Effector memory CD8-positive, alpha-beta T cell (primary cell): ENCODE measurements around the gene ADAMTS2.

ENCODE experiments used
- ATAC-seq: fragments of 150-1000 bp; cut with Tn5 transposase; replicated peaks from 2 replicates; pipeline ENCODE4 v1.10.0; 2021; ENCODE audit warnings: mild to moderate bottlenecking, moderate library complexity
- DNase-seq, 3 experiments: peaks; one replicate each; pipeline ENCODE4 v3.0.0; 2021
- H3K27ac Mint-ChIP-seq, 2 donors: one replicate each; pipeline ENCODE4 v1.8.0; 2022; ENCODE audit warnings: mild to moderate bottlenecking in 2 of 2, mixed read lengths in 2 of 2, moderate library complexity in 2 of 2
- H3K27me3 Mint-ChIP-seq, 2 donors: one replicate each; pipeline ENCODE4 v1.8.0; 2022; ENCODE audit warnings: mixed read lengths in 2 of 2
- H3K36me3 Mint-ChIP-seq: one replicate; pipeline ENCODE4 v1.8.0; 2022; ENCODE audit warnings: mild to moderate bottlenecking, moderate library complexity, mixed read lengths; ENCODE audit not compliant: insufficient read depth
- H3K4me1 Mint-ChIP-seq, 2 donors: one replicate each; pipeline ENCODE4 v1.8.0; 2022; ENCODE audit warnings: low read depth in 2 of 2, mixed read lengths in 2 of 2
- H3K4me3 Mint-ChIP-seq, 2 donors: one replicate each; pipeline ENCODE4 v1.8.0; 2022; ENCODE audit warnings: mild to moderate bottlenecking in 2 of 2, mixed read lengths in 2 of 2, moderate library complexity in 2 of 2
- H3K9me3 Mint-ChIP-seq, 2 donors: one replicate each; pipeline ENCODE4 v1.8.0; 2022; ENCODE audit warnings: mixed read lengths in 2 of 2

Gene ADAMTS2

DNA sequence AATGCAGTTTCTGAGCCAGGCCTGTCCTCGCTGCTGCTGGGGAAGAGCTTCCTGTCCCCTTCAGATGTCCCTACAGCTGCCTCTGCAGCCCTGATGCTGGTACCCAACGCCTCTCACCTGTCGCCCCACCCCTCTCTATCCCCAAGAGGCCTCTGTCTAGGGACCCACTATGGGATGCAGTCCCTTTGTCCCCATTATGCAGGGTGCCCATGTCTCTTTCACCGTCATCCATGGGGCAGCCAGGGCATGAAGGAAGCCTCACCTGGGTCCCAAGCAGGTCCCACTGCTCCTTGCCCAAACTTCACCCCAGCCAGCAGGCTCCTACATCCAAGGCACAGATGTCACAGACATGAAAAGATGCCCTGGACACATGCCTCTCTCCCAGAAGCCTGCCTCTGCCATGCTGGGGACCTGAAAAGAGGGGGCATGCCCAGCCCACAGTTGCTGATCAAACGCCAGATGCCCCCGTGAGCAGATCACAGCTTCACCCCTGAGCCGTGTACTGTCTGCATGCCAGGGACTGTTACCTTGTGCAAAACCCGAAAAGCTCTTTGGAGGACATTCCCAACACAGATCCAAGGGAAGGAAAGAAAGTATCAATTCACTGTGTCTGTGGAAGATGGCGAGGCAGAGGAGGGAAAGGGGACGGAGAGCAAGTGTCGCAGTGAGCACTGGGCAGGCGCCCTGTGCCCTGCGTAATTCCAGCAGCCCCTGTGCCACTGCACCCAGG is 81.0 kb downstream of the ADAMTS2 start:
- H3K4me3 Mint-ChIP-seq = no peak overlapping the region
- H3K27ac Mint-ChIP-seq = no peak overlapping the region
- DNase-seq = no peak
- no peaks in the 10 kb centered on the region for H3K9me3 Mint-ChIP-seq
- H3K36me3 Mint-ChIP-seq = no peaks in the 10 kb centered on the region
- no peak for ATAC-seq
- H3K27me3 Mint-ChIP-seq = peaks cover 5 to 39% of the 10 kb centered on the region in 2 donors
- no peaks in the 10 kb centered on the region for H3K4me1 Mint-ChIP-seq

GRCh38 chr5:179263391-179264052 is 81.7 kb downstream of the ADAMTS2 start:
- Mint-ChIP-seq H3K9me3 (no peaks in the 10 kb centered on the region), H3K4me1 (no peaks in the 10 kb centered on the region), H3K27ac (no peak overlapping the region), H3K36me3 (no peaks in the 10 kb centered on the region), H3K27me3 (peaks cover 5 to 32% of the 10 kb centered on the region in 2 donors), H3K4me3 (no peak overlapping the region)
- DNase-seq (no peak), ATAC-seq (no peak)

- no peaks in the 10 kb centered on the region for H3K36me3 Mint-ChIP-seq
- no peaks in the 10 kb centered on the region for H3K9me3 Mint-ChIP-seq
- no peak overlapping the region for H3K27ac Mint-ChIP-seq
- H3K4me3 Mint-ChIP-seq = no peak overlapping the region
- H3K4me1 Mint-ChIP-seq = no peaks in the 10 kb centered on the region
- peaks cover 5 to 31% of the 10 kb centered on the region in 2 donors for H3K27me3 Mint-ChIP-seq
- no peak for DNase-seq
- no peak for ATAC-seq
These were observed 82.9 kb downstream of the ADAMTS2 start for GRCh38 chr5:179262126-179262920.

DNA sequence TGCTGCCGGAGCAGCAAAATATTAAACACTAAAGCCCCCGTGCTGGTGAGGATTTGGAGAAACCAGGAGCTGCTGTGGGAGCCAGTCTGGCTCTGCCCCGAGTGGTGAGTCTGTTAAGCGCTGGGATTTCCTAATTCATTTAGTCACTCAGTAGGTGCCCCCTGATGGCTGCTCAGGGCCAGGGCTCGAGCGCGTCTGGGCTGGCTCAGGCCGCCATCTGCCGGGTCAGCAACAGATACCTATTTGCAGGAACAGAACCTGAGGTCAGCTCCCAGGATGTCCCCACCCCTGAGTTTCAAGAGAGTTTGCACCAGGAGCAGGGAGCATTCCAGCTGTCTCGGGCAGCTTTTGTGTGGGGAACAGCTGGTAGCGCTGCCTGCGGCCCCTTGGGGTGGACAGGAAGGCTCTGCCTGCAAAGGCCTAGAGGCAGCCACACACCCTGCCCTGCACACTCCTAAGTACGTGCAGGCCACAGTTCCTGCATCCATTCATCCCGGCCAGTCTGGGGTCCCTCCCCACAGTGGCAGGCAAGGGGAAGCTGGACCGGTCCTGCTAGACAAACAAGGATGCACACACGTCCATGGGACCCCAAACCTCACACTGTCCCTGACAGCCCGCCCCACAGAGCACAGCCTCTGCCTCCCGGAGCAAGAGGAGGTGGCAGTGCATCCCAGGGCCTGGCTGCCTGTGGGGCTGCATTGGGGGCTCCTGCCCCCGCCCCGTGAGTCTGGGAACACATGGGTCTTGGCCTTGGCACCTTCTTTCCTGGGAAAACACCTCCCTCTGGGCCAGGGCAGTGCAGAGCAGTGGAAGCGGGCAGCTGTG is 83.7 kb downstream of the ADAMTS2 start:
- peaks cover 5 to 31% of the 10 kb centered on the region in 2 donors for H3K27me3 Mint-ChIP-seq
- H3K27ac Mint-ChIP-seq = no peak overlapping the region
- H3K36me3 Mint-ChIP-seq = no peaks in the 10 kb centered on the region
- ATAC-seq = no peak
- no peaks in the 10 kb centered on the region for H3K4me1 Mint-ChIP-seq
- H3K4me3 Mint-ChIP-seq = no peak overlapping the region
- no peak for DNase-seq
- H3K9me3 Mint-ChIP-seq = no peaks in the 10 kb centered on the region

GRCh38 chr5:179260324-179261070 is 84.8 kb downstream of the ADAMTS2 start:
- Mint-ChIP-seq H3K36me3 (no peaks in the 10 kb centered on the region), H3K9me3 (no peaks in the 10 kb centered on the region), H3K4me3 (no peak overlapping the region), H3K27ac (no peak overlapping the region), H3K27me3 (peaks cover 5 to 28% of the 10 kb centered on the region in 2 donors), H3K4me1 (no peaks in the 10 kb centered on the region)
- ATAC-seq (no peak), DNase-seq (no peak)

DNA sequence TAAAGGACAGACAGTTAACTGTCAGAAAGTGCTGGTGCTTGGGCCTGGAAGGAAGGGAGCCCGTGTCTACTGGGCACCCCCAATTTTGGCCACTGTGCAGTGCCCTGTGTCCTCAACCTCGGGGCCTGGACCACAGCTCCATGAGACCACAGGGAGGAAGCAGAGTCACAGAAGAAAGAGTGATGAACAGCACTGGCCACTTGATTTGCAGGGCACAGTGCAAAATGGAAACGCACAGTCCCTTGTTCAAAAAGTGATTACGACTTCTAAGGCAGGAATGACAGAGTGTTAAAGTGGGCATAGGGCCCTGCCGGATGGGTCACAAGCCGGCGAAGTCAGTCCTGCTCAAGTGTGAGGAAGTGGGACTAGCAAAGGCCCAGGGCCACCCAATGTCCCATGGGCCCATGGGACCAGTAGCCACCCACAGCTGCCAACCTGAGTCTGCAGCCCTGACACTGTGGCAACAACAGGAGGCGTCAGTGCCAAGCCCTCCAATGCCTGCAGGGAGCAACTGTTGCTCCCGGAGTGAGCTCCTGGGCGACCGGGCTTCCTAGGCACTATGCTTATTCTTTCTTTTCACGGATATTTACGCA is 85.4 kb downstream of the ADAMTS2 start:
- Mint-ChIP-seq H3K4me1 (no peaks in the 10 kb centered on the region), H3K9me3 (no peaks in the 10 kb centered on the region), H3K4me3 (no peak overlapping the region), H3K36me3 (no peaks in the 10 kb centered on the region), H3K27ac (no peak overlapping the region), H3K27me3 (peaks cover 5 to 28% of the 10 kb centered on the region in 2 donors)
- ATAC-seq (no peak), DNase-seq (no peak)

- DNase-seq (no peak), ATAC-seq (no peak)
- H3K4me3 Mint-ChIP-seq = no peak overlapping the region
- no peaks in the 10 kb centered on the region for H3K9me3 Mint-ChIP-seq
- no peak overlapping the region for H3K27ac Mint-ChIP-seq
- peaks cover 5 to 29% of the 10 kb centered on the region in 2 donors for H3K27me3 Mint-ChIP-seq
- H3K4me1 Mint-ChIP-seq = no peaks in the 10 kb centered on the region
- H3K36me3 Mint-ChIP-seq = no peaks in the 10 kb centered on the region
These were observed 86.1 kb downstream of the ADAMTS2 start for GRCh38 chr5:179258922-179259730.

- H3K4me3 Mint-ChIP-seq = no peak overlapping the region
- H3K36me3 Mint-ChIP-seq = no peaks in the 10 kb centered on the region
- H3K27ac Mint-ChIP-seq = no peak overlapping the region
- no peaks in the 10 kb centered on the region for H3K9me3 Mint-ChIP-seq
- no peaks in the 10 kb centered on the region for H3K4me1 Mint-ChIP-seq
- peaks cover 5 to 37% of the 10 kb centered on the region in 2 donors for H3K27me3 Mint-ChIP-seq
- ATAC-seq (no peak), DNase-seq (no peak)
These were observed 87.0 kb downstream of the ADAMTS2 start for GRCh38 chr5:179258001-179258921.

GRCh38 chr5:179257176-179257682 is 88.0 kb downstream of the ADAMTS2 start:
- Mint-ChIP-seq H3K4me1 (no peaks in the 10 kb centered on the region), H3K27me3 (peaks cover 5 to 31% of the 10 kb centered on the region in 2 donors), H3K4me3 (no peak overlapping the region), H3K36me3 (no peaks in the 10 kb centered on the region), H3K27ac (no peak overlapping the region), H3K9me3 (no peaks in the 10 kb centered on the region)
- no peak for ATAC-seq
- no peak for DNase-seq

DNA sequence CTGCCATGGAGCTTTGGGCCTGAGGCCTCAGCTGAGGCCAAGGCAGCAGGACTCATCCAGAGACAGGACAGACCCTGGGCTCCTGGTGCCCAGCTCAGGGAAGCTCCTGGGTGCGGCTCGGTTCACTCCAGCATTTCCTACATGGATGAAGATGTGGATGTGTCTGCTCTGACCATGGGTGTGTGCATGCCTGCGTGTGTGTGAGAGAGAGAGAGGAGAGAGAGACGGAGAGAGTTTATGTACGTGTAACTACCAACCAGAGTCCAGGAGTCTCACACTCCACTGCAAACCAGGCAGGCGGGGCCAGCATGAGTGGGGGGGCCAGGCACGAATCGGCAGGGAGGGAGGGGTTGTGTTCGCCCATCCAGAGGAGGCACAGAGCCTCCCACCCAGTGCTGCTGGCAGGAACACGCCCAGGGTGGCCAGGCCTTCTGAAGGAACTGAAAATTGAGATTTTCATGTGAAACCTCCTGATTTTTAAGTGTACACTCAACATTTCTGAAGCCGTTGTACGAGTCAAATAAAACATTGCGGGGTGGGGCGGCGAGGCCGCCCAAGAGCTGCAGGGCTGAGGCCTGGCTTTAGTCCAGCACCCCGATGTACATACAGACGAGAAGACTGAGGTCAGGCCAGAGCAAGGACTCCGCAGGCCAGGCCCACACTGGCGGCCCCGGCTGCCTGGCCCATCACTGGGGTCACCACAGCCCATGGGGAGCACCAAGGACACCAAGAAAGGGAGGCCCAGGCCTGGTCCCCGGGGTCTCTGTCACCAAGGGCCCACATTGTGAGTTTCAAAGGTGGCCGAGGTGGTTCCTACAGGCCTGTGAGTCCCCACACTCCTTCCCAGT is 88.7 kb downstream of the ADAMTS2 start:
- Mint-ChIP-seq H3K27ac (no peak overlapping the region), H3K4me3 (no peak overlapping the region), H3K9me3 (no peaks in the 10 kb centered on the region), H3K27me3 (peaks cover 5 to 30% of the 10 kb centered on the region in 2 donors), H3K4me1 (no peaks in the 10 kb centered on the region), H3K36me3 (no peaks in the 10 kb centered on the region)
- ATAC-seq (no peak), DNase-seq (no peak)
